Left renal cortex interstitium (tissue), 4 donors: ENCODE results near the gene CPLX1. TPM values are rescaled to one million over a fixed set of nuclear protein-coding genes. Genes with fewer than 3 reads are reported as not detected.

Experiments used
- DNase-seq, 4 donors: peaks; one replicate each; pipeline ENCODE4 v3.0.0-alpha.2; 2013; ENCODE audit warnings: low read depth in 4 of 4, low spot score in 2 of 4, missing footprints in 1 of 4
- polyA plus RNA-seq, 4 donors: library from polyadenylated mRNA; unstranded; fragments of 120-200 nt; gene quantifications; one replicate each; pipeline ENCODE4 v1.2.1, GENCODE V29; 2013; ENCODE audit not compliant: insufficient read length in 4 of 4

The CPLX1 gene
- polyA plus RNA-seq, 4 donors, result 1.5 to 4.1 (median 3.0) TPM

- no peak for DNase-seq
These were observed 30.4 kb upstream of the CPLX1 start for GRCh38 chr4:856225-856901.

- no peak for DNase-seq
These were observed 29.9 kb upstream of the CPLX1 start for GRCh38 chr4:855880-856224.

DNA sequence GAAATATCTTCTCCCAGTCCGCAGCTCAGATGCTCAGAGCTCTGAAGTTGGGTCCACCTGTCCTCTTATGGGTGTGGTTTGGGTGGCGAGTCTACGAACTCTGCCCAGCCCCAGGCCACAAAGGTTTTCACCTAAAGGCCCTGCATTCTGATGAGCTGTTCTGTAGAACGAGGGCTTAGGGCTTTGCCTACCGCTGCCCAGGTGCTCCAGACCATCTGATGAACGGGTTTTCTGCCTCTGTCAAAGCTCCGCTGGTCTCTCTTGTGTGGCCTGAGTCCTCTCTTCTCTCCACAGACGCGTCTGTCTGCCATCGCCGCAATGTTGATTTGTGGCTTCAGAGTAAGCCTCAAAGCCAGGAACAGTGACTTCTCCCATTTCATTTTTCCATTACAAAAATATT is 28.4 kb upstream of the CPLX1 start:
- DNase-seq, result no peak

GRCh38 chr4:853416-853781 is 27.5 kb upstream of the CPLX1 start:
- no peak for DNase-seq

- no peak for DNase-seq
These were observed 25.9 kb upstream of the CPLX1 start for GRCh38 chr4:851701-852430.

- DNase-seq, result no peak
These were observed 24.5 kb upstream of the CPLX1 start for GRCh38 chr4:850323-850945.

GRCh38 chr4:849478-850175 is 23.7 kb upstream of the CPLX1 start:
- no peak for DNase-seq

DNA sequence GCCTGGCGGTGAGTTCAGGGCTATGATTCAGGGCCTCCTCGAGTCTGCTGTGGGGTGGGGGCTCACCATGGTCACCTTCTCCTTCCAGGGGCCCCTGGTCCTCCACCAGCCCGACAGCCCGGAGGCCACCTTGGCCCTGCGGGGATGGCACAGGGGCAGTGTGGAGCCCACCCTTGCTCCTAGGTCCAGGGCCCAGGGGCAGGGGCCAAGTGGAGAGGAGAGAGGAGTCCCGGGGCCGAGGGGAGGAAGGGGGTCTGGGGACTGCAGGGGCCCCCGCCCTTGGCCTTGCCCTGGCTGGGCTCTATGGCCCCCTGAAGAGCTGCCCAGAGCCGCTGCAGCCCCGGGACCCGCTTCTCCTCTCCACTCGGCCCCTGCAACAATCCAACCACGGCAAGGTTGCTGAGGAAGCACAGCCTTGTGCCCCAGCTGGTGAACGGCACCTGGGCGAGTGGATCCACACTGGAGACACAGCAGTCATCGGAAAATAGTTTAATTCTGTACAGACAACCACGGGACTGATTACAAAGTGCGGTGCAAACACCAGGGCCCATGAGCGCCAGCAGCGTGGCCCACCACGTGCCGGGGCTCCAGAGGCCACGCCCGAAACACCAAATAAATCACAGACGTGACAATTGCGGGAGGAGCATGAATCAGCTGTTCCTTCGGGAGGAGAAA is 23.0 kb upstream of the CPLX1 start:
- no peak for DNase-seq

DNA sequence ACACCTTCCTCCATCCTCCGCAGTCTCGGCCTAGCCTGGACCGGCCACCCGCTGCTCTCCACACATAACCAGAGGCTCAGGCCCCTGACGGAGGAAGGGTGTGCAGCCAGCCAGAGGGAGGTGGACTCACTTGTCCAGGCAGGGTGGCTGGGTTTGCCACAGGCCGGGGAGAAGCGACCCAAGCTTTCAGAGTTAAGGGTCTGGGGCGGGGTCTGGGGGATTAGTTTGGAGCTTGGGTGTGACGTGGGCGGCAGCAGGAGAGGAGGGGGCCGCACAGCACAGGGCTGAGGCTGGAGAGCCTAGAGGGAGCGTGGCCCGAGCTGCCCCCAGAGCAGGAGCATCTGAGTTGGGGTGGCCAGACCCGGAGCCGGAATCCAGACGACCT is 22.4 kb upstream of the CPLX1 start:
- DNase-seq, result no peak

DNA sequence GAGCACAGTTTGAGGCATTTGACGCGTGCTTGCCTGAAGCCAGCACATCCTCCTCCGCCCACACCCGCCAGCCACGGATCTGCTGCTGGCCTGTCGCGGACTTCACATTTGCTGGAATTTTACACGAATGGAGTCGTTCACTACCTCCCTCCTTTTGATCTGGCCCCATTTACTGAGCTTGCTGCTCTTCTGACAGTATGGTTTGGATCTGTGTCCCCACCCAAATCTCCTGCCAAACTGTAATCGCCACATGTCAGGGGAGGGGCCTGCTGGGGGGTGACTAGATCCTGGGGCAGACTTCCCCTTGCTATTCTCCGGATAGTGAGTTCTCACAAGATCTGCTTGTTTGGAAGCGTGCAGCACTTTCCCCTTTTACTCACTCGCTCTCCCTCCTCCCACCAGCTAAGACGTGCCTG is 19.9 kb upstream of the CPLX1 start:
- DNase-seq, result no peak

DNA sequence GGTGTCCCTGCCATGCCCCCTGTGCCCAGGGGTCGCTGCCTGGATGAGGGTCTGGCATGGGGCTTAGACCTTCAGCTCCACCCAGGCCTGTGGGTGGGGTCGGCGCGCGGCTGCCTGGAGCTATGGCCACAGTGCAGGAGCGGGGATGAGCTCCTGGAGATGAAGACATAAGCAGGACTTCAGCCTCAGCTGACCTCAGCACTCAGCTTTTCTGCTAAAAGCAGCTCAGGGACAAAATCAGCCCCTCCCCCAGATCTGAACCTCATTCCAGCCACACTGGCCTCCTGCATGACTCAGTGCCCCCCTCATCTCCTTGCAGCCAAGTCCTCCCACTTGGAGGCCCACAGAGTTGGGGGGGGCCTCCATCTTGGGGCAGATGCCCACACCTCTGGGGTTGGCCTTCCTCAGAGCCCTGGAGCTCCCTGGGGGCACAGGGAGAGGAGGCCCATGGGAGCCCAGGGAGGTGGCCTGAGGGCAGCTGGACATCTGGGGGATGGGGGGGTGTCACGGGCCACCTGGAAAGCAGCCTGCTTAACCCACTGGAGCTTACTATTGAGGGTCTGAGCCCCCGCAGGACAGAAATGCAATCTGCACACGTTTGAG is 19.4 kb upstream of the CPLX1 start:
- DNase-seq, result no peak

GRCh38 chr4:844752-845232 is 18.9 kb upstream of the CPLX1 start:
- DNase-seq, result no peak

GRCh38 chr4:839675-840443 is 13.9 kb upstream of the CPLX1 start:
- no peak for DNase-seq

- DNase-seq, result no peak
These were observed 11.8 kb upstream of the CPLX1 start for GRCh38 chr4:837772-838171.

GRCh38 chr4:836750-837301 is 10.9 kb upstream of the CPLX1 start:
- DNase-seq, result no peak

- no peak for DNase-seq
These were observed 10.1 kb upstream of the CPLX1 start for GRCh38 chr4:836003-836511.

DNA sequence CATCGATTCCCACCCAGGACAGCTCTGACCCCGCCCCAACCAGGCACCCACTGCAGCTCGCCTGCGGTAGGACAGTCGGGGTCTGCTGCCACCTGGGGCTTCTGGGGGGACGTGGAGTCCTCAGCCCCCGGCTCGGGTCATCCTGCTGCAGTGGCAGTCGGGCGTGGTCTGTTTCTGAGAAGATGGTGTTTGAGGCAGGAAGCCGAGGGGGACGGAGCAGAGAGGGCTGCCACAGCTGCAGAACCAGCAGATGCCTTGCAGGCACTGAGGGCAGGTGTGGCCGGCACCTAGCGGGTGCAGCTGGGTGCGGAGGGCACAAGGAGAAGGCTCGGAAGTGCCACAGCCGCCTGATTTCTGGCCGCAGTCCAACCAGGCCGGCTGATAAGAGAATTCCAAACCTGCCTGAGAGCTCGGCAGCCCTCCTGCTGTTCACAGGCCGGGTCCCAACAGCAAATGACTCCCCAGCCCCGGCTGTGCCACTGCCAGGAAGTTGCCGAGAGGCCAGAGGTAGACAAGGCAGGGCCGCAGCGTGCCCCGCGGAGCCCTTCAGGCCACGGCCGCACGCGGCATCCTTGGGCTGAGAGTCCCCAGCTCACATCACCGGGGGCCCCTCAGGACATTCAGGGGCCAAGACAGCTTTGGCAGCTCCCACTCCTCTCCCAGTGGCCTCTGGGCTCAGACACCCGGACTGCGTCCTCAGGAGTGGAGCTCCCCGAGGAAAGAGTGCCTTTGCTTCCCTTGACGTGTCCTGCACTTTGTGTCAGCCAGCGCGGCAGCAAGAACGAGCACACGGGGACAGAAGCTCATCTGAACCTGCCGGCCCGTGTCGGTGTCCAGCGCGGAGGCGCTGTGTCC is 9.4 kb upstream of the CPLX1 start:
- DNase-seq, result no peak
